ENCODE data around the gene CLCNKB. TPM values are rescaled to one million over a fixed set of nuclear protein-coding genes. Genes with fewer than 3 reads are reported as not detected.
A peak's percentile ranks its signal among the peaks of the same experiment; 100 is the strongest.

Gene CLCNKB
- total RNA-seq, 2 experiments from 2014 or later = not detected

GRCh38 chr1:16005597-16005996 lies 38.0 kb upstream of the CLCNKB start:
- Mint-ChIP-seq H3K36me3 (ENCODE audit: low read depth) (no peaks in the 10 kb centered on the region), H3K27ac (no peak overlapping the region), H3K4me1 (ENCODE audit: low read depth) (no peaks in the 10 kb centered on the region), H3K27me3 (peaks cover 4% of the 10 kb centered on the region), H3K9me3 (no peaks in the 10 kb centered on the region), H3K4me3 (no peak overlapping the region)
- Histone ChIP-seq H3K27me3 (ENCODE audit: control insufficient read depth in 1 of 2, insufficient read depth in 2 of 2, low read length in 2 of 2) (no peaks in the 10 kb centered on the region), H3K27ac (ENCODE audit: low read depth in 1 of 2, low read length in 2 of 2) (no peak overlapping the region), H3K4me3 (ENCODE audit: low read length) (no peak overlapping the region), H3K36me3 (ENCODE audit: insufficient read depth, low read length) (no peaks in the 10 kb centered on the region), H3K9me3 (ENCODE audit: control insufficient read depth in 1 of 2, insufficient read depth in 1 of 2, low read length in 2 of 2) (no peaks in the 10 kb centered on the region), H3K4me1 (ENCODE audit: insufficient read depth, low read length) (no peaks in the 10 kb centered on the region)
- DNase-seq = no peak
- intact Hi-C loops (cut with DNase I, micrococcal nuclease) = loop anchor here in 1 of 2 experiments (5.0 kb wide), 1 partner anchor 203 kb away; no protein-coding TSS in a partner anchor
- no peak for TF ChIP-seq CTCF (IDR thresholded peaks at IDR 0.05)
- ATAC-seq (ENCODE audit: poor library complexity) = no peak
- ChIA-PET CTCF (no interaction called here), POLR2A (interaction anchor here (0.7 kb wide), 1 partner anchor 11 kb away, joined by 3 read pairs; no protein-coding TSS in a partner anchor)

DNA sequence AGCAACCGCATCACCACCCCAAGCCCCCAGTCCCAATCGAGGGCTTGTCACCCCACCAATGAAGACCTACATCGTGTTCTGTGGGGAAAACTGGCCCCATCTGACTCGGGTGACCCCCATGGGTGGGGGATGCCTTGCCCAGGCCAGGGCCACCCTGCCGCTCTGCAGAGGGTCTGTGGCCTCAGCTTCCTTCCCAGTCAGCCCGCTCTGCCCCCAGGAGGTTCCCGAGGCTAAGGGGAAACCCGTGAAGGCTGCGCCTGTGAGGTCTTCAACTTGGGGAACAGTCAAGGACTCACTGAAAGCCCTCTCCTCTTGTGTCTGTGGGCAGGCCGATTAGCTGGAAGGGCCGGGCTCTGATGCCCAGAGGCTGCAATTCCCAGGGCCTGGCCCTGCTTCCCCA lies 37.6 kb upstream of the CLCNKB start:
- no peak for ATAC-seq (ENCODE audit: poor library complexity)
- ChIA-PET CTCF (no interaction called here), POLR2A (interaction anchor here (0.7 kb wide), 1 partner anchor 11 kb away, joined by 3 read pairs; no protein-coding TSS in a partner anchor)
- H3K4me1 Mint-ChIP-seq (ENCODE audit: low read depth) = no peaks in the 10 kb centered on the region
- Histone ChIP-seq H3K4me1 (ENCODE audit: insufficient read depth, low read length) (no peaks in the 10 kb centered on the region), H3K9me3 (ENCODE audit: control insufficient read depth in 1 of 2, insufficient read depth in 1 of 2, low read length in 2 of 2) (no peaks in the 10 kb centered on the region), H3K36me3 (ENCODE audit: insufficient read depth, low read length) (no peaks in the 10 kb centered on the region), H3K4me3 (ENCODE audit: low read length) (no peak overlapping the region), H3K27me3 (ENCODE audit: control insufficient read depth in 1 of 2, insufficient read depth in 2 of 2, low read length in 2 of 2) (no peaks in the 10 kb centered on the region), H3K27ac (ENCODE audit: low read depth in 1 of 2, low read length in 2 of 2) (no peak overlapping the region)
- H3K27ac Mint-ChIP-seq = no peak overlapping the region
- H3K27me3 Mint-ChIP-seq = peaks cover 4% of the 10 kb centered on the region
- no peaks in the 10 kb centered on the region for H3K36me3 Mint-ChIP-seq (ENCODE audit: low read depth)
- no peak for TF ChIP-seq CTCF (IDR thresholded peaks at IDR 0.05)
- H3K4me3 Mint-ChIP-seq = no peak overlapping the region
- intact Hi-C loops (cut with DNase I, micrococcal nuclease) = loop anchor here in 1 of 2 experiments (5.0 kb wide), 1 partner anchor 204 kb away; no protein-coding TSS in a partner anchor
- no peak for DNase-seq
- no peaks in the 10 kb centered on the region for H3K9me3 Mint-ChIP-seq

GRCh38 chr1:16006552-16007485 lies 36.8 kb upstream of the CLCNKB start:
- Mint-ChIP-seq H3K27ac (no peak overlapping the region), H3K9me3 (no peaks in the 10 kb centered on the region), H3K36me3 (ENCODE audit: low read depth) (no peaks in the 10 kb centered on the region), H3K4me1 (ENCODE audit: low read depth) (no peaks in the 10 kb centered on the region), H3K27me3 (peaks cover 4% of the 10 kb centered on the region), H3K4me3 (no peak overlapping the region)
- POLR2A ChIA-PET = no interaction called here
- peak in 1 of 14 experiments; percentile 17 for DNase-seq
- intact Hi-C loops (cut with DNase I, micrococcal nuclease) = loop anchor here in 1 of 2 experiments (5.0 kb wide), 1 partner anchor 205 kb away; no protein-coding TSS in a partner anchor
- CTCF ChIA-PET = no interaction called here
- no peaks in the 10 kb centered on the region for H3K4me1 ChIP-seq (ENCODE audit: insufficient read depth, low read length)
- no peaks in the 10 kb centered on the region for H3K9me3 ChIP-seq (ENCODE audit: control insufficient read depth in 1 of 2, insufficient read depth in 1 of 2, low read length in 2 of 2)
- H3K27ac ChIP-seq (ENCODE audit: low read depth in 1 of 2, low read length in 2 of 2) = no peak overlapping the region
- H3K36me3 ChIP-seq (ENCODE audit: insufficient read depth, low read length) = no peaks in the 10 kb centered on the region
- ATAC-seq (ENCODE audit: poor library complexity) = peak; percentile 44
- H3K4me3 ChIP-seq (ENCODE audit: low read length) = no peak overlapping the region
- no peaks in the 10 kb centered on the region for H3K27me3 ChIP-seq (ENCODE audit: control insufficient read depth in 1 of 2, insufficient read depth in 2 of 2, low read length in 2 of 2)
- no peak for TF ChIP-seq CTCF (IDR thresholded peaks at IDR 0.05)

Measured in CD4-positive, alpha-beta T cell (primary cell).